GDM1 (cell line): Measurements from ENCODE around the gene TAF5.
A peak's percentile ranks its signal among the peaks of the same experiment; 100 is the strongest.
"Not testable (repeated sequence)": the region's sequence is repeated elsewhere in the genome, so short reads cannot be mapped to it uniquely, and the experiment has no call there.

Experiments used
- DNase-seq: peaks from one replicate; lab custom pipeline; 2025; lab: John Stamatoyannopoulos, UW

Gene TAF5

GRCh38 chr10:103367782-103368518 lies at the start of gene TAF5:
TAF5 (plus strand) TSS chr10:103367976; CDS start chr10:103367990, 14 bp downstream.
- peak; percentile 92 for DNase-seq

GRCh38 chr10:103327906-103328305 lies 39.9 kb upstream of the TAF5 start:
- no peak for DNase-seq

DNA sequence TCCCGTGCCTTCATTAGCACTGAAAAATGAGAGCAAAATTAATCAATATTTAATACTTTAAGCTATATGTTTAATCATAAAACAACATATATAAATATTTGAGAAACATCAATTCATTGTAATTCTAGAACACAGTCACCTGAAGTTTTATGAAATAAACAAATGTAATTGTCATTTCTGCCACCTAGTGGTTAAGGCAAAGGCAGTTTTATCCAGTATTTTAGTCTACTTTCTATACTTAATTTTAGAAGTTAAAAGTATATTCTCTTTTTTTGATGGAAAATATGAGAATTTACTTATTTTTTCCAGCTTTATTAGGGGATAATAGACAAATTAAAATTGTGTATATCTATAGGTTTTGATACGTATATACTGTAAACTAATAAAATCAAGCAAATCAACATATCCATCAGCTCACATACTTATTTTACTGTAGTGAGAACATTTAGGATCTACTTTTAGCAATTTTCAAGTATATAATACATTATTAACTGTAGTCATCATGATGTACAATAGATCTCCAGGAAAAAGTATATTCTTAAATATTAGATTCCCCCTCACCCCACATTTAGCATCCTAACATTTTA lies 33.7 kb upstream of the TAF5 start:
- no peak for DNase-seq

- DNase-seq: no peak
Observed at GRCh38 chr10:103334567-103334966, 33.2 kb upstream of the TAF5 start.

- no peak for DNase-seq
Observed at GRCh38 chr10:103336370-103336769, 31.4 kb upstream of the TAF5 start.

DNA sequence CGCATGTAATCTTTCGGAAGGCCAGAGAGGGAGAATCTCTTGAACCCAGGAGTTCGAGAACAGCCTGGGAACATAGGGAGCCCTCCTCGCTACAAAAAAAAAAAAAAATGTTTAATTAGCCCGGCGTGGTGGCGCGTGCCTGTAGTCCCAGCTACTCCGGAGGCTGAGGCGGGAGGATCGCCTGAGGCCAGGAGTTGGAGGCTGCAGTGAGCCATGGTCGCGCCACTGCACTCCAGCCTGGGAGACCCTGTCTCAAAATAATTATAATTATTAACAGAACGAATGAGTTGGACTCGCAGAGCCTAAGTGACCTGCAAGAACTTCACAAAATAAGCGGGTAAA lies 17.6 kb upstream of the TAF5 start:
- no peak for DNase-seq

GRCh38 chr10:103350517-103351260 lies 17.1 kb upstream of the TAF5 start, which contains the start of gene PCGF6:
PCGF6 (minus strand) TSS chr10:103351140; CDS start chr10:103351066, 74 bp downstream.
- peak; percentile 76 for DNase-seq

DNA sequence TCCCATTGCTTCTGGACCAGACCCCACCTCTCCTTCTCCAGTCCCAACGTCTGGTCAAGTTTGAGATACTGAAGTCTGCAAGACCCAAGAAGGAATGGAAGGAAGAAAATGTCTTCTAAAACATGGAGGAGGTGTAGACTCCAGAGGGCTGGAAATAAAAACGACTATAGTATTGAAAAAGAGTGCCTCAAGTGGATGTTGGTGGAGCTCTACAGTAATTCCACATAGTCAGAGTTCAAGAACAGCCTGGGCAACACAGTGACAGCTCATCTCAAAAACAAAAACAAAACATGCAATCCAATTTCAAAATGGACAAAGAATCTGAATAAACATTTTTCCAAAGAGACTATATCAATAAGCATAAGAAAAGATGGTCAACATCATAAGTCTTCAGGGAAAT lies 14.5 kb upstream of the TAF5 start:
- DNase-seq: no peak

DNA sequence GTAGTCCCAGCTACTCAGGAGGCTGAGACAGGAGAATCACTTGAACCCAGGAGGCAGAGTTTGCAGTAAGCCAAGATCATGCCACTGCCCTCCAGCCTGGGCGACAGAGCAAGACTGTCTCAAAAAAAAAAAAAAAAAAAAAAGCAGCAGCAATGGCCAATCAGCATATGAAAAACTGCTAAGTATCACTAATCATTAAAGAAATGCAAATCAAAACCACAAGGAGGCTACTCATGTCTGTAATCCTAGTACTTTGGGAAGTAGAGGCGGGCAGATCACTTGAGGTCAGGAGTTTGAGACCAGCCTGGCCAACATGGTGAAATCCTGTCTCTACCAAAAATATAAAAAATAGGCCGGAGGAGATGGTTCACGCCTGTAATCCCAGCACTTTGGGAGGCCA lies 13.2 kb upstream of the TAF5 start:
- not testable (repeated sequence) for DNase-seq

DNA sequence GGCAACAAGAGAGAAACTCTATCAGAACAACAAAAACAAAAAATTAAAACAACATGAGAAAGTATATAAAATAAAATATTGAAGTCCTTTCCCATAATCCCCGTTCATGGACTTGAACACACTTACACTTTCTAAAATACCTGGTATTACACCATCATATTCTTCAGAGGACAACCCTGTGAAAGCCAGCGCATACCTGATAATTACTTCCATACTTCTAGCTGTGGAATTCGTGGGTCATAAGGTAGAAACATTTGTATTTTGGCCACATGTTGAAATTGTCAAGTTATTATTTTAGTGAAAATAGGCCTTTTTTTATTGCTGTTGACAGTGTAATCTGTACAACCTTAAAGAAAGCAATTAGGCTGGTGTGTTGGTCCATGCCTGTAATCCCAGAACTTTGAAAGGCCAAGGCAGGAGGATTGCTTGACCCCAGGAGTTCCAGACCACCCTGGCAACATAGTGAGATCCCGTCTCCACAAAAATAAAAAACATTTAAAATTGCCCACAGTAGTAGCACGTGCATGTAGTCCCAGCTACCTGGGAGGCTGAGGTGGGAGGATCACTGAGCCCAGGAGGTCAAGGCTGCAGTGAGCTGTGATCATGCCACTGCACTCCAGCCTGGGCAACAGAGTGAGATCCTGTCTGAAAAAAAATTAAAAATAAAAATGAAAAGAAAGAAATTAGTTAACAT lies 11.7 kb upstream of the TAF5 start:
- DNase-seq: no peak

DNA sequence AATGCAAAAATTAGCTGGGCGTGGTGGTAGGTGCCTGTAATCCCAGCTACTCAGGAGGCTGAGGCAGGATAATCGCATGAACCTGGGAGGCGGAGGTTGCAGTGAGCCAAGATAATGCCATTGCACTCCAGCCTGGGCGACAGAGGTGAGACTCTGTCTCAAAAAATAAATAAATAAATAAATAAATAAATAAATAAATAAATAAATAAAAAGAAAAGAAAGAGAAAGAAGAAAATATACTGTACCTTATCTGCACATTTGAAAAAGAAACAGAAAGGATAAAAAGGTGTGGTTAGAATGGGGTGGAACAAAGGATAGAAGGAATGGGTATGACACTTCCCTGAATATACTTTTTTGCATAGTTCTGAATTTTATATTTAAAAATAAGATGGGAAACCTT lies 8.3 kb upstream of the TAF5 start:
- DNase-seq: not testable (repeated sequence)

GRCh38 chr10:103360791-103361190 lies 7.0 kb upstream of the TAF5 start:
- not testable (repeated sequence) for DNase-seq

DNA sequence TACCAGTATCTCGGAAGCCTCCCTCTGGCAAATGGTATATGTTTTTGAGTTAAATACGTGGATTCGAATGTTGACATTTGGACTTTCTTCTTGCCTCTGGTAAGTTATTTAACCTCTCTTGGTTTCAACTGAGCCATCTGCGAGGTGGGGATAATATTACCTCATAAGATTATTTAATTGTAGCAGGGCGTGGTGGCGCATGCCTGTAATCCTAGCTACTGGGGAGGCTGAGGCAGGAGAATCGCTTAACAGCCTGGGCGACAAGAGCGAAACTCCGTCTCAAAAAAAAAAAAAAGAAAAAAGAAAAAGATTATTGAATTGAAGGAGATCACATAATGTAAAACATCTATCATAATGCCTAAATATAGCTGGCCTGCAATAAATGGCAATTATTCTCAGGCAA lies 396 bp upstream of the TAF5 start:
- no peak for DNase-seq

GRCh38 chr10:103373544-103373943 lies 5.8 kb downstream of the TAF5 start:
- no peak for DNase-seq

GRCh38 chr10:103374263-103374662 lies 6.5 kb downstream of the TAF5 start:
- no peak for DNase-seq

- no peak for DNase-seq
Observed at GRCh38 chr10:103382769-103383168, 15.0 kb downstream of the TAF5 start.

DNA sequence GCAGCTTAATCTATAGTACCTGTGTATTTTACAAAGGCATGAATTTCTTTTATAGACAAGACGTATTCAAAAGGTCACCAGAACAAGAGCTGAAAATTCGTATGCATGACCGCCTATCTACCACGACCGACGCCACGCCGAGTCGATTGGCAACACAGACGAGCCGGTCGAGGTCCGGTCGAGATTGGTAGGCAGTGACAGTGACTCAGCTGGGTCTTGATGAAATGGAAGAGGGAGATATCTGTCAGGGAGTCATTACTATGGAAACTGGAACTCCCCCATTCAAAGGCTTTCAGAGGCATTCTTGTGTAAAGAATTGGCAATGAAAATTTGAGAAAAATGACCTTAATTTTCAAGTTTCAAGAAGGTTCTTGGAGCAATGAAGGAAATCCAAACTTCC lies 26.4 kb downstream of the TAF5 start:
- DNase-seq: no peak

GRCh38 chr10:103395754-103396066 lies 27.9 kb downstream of the TAF5 start:
- no peak for DNase-seq

GRCh38 chr10:103396067-103396788 lies 28.5 kb downstream of the TAF5 start, which contains the start of the genes ATP5MK and PDCD11:
ATP5MK (minus strand) TSS chr10:103396475; CDS start chr10:103392457, 4,018 bp downstream.
PDCD11 (plus strand) TSS chr10:103396626; CDS start chr10:103398427, 1,801 bp downstream.
- peak; percentile 94 for DNase-seq

GRCh38 chr10:103396789-103397087 lies 29.0 kb downstream of the TAF5 start:
- no peak for DNase-seq

DNA sequence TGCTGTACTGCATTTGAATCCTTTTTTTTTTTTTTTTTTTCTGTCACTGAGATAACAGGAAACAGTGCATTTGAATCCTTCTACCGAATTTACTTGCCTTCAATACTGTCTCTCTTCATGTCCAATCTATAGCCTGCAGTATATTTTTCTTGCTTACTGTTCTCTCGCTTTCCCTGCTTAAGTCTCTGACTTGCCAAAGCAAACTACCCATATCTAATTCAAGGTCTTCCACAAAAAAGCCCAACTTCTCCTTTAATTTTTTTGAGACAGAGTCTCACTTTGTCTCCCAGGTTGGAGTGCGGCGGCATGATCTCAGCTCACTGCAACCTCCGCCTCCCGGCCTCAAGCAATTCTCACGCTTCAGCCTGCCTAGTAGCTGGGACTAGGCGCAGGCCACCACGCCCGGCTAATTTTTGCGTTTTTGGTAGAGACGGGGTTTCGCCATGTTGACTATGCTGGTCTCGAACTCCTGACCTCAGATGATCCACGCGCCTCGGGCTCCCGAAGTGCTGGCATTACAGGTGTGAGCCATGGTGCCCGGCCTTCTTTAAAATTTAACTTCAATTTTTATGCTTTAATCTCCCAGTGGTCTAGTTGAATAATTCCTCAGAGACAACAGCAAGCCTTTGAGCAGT lies 29.5 kb downstream of the TAF5 start:
- no peak for DNase-seq
